OCI-LY3 (cell line): ENCODE data around the gene MEPE.

Source experiments
- H2AFZ ChIP-seq: fragments of 200-600, 300-600 bp; shearing (Covaris generic); 2 replicates; pipeline ENCODE4 v1.6.0; 2014; ENCODE audit warnings: antibody characterized with exemption, low read depth, low read length
- H3K27ac ChIP-seq: fragments of 200-600, 300-600 bp; sonication (generic); 2 replicates; pipeline ENCODE4 v1.5.1; 2014; ENCODE audit warnings: mild to moderate bottlenecking, low read length, moderate library complexity, mixed read lengths
- H3K27me3 ChIP-seq: fragments of 200-600, 300-600 bp; sonication (generic); 2 replicates; pipeline ENCODE4 v1.6.1; 2014; ENCODE audit warnings: low read depth, low read length, mixed read lengths
- H3K36me3 ChIP-seq: fragments of 200-600, 300-600 bp; sonication (generic); replicated peaks from 2 replicates; pipeline ENCODE3; 2014; ENCODE audit warnings: low read depth, low read length, mixed read lengths
- H3K4me1 ChIP-seq: fragments of 300-600, 200-600 bp; sonication (generic); 2 replicates; pipeline ENCODE4 v1.6.1; 2014; ENCODE audit warnings: low read length, mixed read lengths
- H3K4me2 ChIP-seq: fragments of 200-600, 300-600 bp; sonication (generic); 2 replicates; pipeline ENCODE4 v1.6.1; 2014; ENCODE audit warnings: low read length, mixed read lengths
- H3K4me3 ChIP-seq: fragments of 300-600, 200-600 bp; sonication (generic); 2 replicates; pipeline ENCODE4 v1.5.1; 2014; ENCODE audit warnings: antibody characterized with exemption, mild to moderate bottlenecking, low read length, moderate library complexity
- H3K79me2 ChIP-seq: fragments of 300-600, 200-600 bp; shearing (Covaris generic); 2 replicates; pipeline ENCODE4 v1.6.1; 2014; ENCODE audit warnings: mild to moderate bottlenecking, low read length, mixed read lengths
- H3K9ac ChIP-seq: fragments of 300-600, 200-600 bp; shearing (Covaris generic); 2 replicates; pipeline ENCODE4 v1.6.0; 2014; ENCODE audit warnings: mild to moderate bottlenecking, low read length, moderate library complexity
- H3K9me3 ChIP-seq: fragments of 200-600, 300-600 bp; shearing (Covaris generic); 2 replicates; pipeline ENCODE4 v1.6.1; 2014; ENCODE audit warnings: low read length, mixed read lengths; ENCODE audit not compliant: insufficient read depth
- H4K20me1 ChIP-seq: fragments of 200-600, 300-600 bp; sonication (generic); 2 replicates; pipeline ENCODE4 v1.6.1; 2016; ENCODE audit warnings: low read length, mixed read lengths; ENCODE audit not compliant: insufficient read depth
- EZH2phosphoT487 ChIP-seq: fragments of 200-600 bp; shearing (Covaris generic); IDR thresholded peaks from 2 replicates; pipeline ENCODE4 v1.6.1; 2018; ENCODE audit warnings: antibody characterized with exemption, mixed run types, low read depth
- TF ChIP-seq, protein P1 (sequence below): fragments of 200-600, 300-600 bp; sonication (generic); IDR thresholded peaks from 2 replicates; pipeline ENCODE4 v1.5.1; 2014; ENCODE audit warnings: antibody characterized with exemption, low read length, low read depth

The MEPE gene

GRCh38 chr4:87806520-87806919 lies 26.2 kb upstream of the MEPE start:
- no peaks in the 10 kb centered on the region for H4K20me1 ChIP-seq
- no peak for TF ChIP-seq EZH2phosphoT487
- TF ChIP-seq, protein P1, sequence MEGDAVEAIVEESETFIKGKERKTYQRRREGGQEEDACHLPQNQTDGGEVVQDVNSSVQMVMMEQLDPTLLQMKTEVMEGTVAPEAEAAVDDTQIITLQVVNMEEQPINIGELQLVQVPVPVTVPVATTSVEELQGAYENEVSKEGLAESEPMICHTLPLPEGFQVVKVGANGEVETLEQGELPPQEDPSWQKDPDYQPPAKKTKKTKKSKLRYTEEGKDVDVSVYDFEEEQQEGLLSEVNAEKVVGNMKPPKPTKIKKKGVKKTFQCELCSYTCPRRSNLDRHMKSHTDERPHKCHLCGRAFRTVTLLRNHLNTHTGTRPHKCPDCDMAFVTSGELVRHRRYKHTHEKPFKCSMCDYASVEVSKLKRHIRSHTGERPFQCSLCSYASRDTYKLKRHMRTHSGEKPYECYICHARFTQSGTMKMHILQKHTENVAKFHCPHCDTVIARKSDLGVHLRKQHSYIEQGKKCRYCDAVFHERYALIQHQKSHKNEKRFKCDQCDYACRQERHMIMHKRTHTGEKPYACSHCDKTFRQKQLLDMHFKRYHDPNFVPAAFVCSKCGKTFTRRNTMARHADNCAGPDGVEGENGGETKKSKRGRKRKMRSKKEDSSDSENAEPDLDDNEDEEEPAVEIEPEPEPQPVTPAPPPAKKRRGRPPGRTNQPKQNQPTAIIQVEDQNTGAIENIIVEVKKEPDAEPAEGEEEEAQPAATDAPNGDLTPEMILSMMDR = no peak
- no peak overlapping the region for H3K27ac ChIP-seq
- H3K9me3 ChIP-seq = no peaks in the 10 kb centered on the region
- H3K4me1 ChIP-seq = no peaks in the 10 kb centered on the region
- H3K4me2 ChIP-seq = no peak overlapping the region
- H2AFZ ChIP-seq = no peak overlapping the region
- no peak overlapping the region for H3K9ac ChIP-seq
- no peaks in the 10 kb centered on the region for H3K36me3 ChIP-seq
- H3K4me3 ChIP-seq = no peak overlapping the region
- no peaks in the 10 kb centered on the region for H3K27me3 ChIP-seq
- no peaks in the 10 kb centered on the region for H3K79me2 ChIP-seq

DNA sequence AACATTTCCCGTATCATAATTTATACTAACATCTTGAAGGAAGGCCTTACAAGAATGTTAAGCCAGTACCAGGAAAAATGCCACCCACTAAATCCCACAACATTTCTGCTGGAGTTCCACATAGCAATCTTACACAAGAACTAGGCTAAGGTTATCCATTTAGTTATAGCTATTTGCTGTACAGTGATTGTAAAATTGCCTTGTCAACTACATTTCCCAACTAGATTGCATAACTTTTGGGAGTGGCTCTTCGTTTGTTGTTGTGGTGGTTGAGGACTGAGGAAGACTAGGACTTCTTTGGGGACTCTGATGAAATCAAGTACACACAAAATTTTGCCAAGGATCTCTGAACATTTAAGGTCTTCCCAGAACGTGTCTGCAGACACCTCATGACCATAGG lies 25.4 kb upstream of the MEPE start:
- H3K79me2 ChIP-seq = no peaks in the 10 kb centered on the region
- no peak overlapping the region for H3K4me2 ChIP-seq
- H4K20me1 ChIP-seq = no peaks in the 10 kb centered on the region
- H3K4me1 ChIP-seq = no peaks in the 10 kb centered on the region
- no peaks in the 10 kb centered on the region for H3K27me3 ChIP-seq
- H3K9ac ChIP-seq = no peak overlapping the region
- no peak overlapping the region for H2AFZ ChIP-seq
- no peak overlapping the region for H3K4me3 ChIP-seq
- no peak overlapping the region for H3K27ac ChIP-seq
- H3K9me3 ChIP-seq = no peaks in the 10 kb centered on the region
- no peak for TF ChIP-seq EZH2phosphoT487
- TF ChIP-seq, protein P1 = no peak
- H3K36me3 ChIP-seq = no peaks in the 10 kb centered on the region

GRCh38 chr4:87811977-87812376 lies 20.8 kb upstream of the MEPE start:
- H3K4me2 ChIP-seq = no peak overlapping the region
- H3K27ac ChIP-seq = no peak overlapping the region
- no peaks in the 10 kb centered on the region for H3K4me1 ChIP-seq
- no peaks in the 10 kb centered on the region for H3K79me2 ChIP-seq
- no peak overlapping the region for H3K9ac ChIP-seq
- no peaks in the 10 kb centered on the region for H3K36me3 ChIP-seq
- no peaks in the 10 kb centered on the region for H4K20me1 ChIP-seq
- H3K9me3 ChIP-seq = no peaks in the 10 kb centered on the region
- TF ChIP-seq, protein P1 = no peak
- no peak for TF ChIP-seq EZH2phosphoT487
- no peak overlapping the region for H2AFZ ChIP-seq
- H3K27me3 ChIP-seq = no peaks in the 10 kb centered on the region
- no peak overlapping the region for H3K4me3 ChIP-seq

DNA sequence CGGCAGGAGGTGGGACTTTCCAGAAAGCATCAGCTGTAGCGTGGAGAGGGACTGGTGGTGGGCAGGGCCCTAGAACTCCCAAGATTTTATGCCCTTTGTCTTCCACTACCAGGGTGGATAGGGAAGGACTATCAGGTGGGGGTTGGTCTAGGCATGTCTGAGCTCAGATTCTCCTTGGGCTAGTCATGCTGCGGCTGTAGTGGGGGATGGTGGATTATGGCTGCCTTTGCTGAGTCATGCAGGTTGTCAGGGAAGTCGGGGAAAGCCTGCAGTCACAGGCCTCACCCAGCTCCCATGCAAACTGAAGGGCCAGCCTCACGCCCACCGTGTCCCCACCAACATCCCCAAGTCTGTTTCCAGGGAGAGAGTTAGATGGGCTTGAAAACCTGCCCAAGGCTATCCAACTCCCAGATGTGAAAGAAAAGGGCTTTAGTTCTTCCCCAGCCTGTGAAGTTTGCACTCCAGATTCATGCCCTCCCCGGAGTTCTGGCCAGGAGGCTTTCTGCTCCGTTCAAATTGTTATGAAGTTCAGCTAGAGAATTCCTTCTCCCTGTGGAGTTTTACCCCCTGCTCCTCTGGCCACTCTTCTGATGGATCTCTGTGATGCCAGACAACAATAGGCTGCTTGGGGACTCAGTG lies 13.4 kb upstream of the MEPE start:
- Histone ChIP-seq H3K36me3 (no peaks in the 10 kb centered on the region), H3K4me3 (no peak overlapping the region), H3K79me2 (no peaks in the 10 kb centered on the region), H3K4me2 (no peak overlapping the region), H3K9ac (no peak overlapping the region), H3K27ac (no peak overlapping the region), H2AFZ (no peak overlapping the region), H3K27me3 (no peaks in the 10 kb centered on the region), H4K20me1 (no peaks in the 10 kb centered on the region), H3K9me3 (no peaks in the 10 kb centered on the region), H3K4me1 (no peaks in the 10 kb centered on the region)
- TF ChIP-seq, protein P1 = no peak
- no peak for TF ChIP-seq EZH2phosphoT487
